HEK293 (cell line): ENCODE results near the gene THAP3.

Source experiments
- CTCF ChIP-seq: fragments of 450-650 bp; formaldehyde crosslinking; IDR thresholded peaks from 2 replicates; pipeline ENCODE4 v1.5.1; 2016; ENCODE audit warnings: missing biosample characterization, missing genetic modification characterization
- KLF16 ChIP-seq: fragments of 450-650 bp; formaldehyde crosslinking; IDR thresholded peaks from 2 replicates; pipeline ENCODE4 v1.5.1; 2017; ENCODE audit warnings: missing biosample characterization, missing genetic modification characterization
- PBX3 ChIP-seq: sonication (generic); formaldehyde crosslinking; IDR thresholded peaks from 2 replicates; pipeline ENCODE4 v1.8.1; 2022; ENCODE audit warnings: mild to moderate bottlenecking, moderate library complexity, missing genetic modification reagents
- PRDM2 ChIP-seq: fragments of 450-650 bp; formaldehyde crosslinking; IDR thresholded peaks from 2 replicates; pipeline ENCODE4 v1.5.1; 2016; ENCODE audit warnings: missing biosample characterization, missing genetic modification characterization, borderline replicate concordance
- RBAK ChIP-seq: fragments of 450-650 bp; formaldehyde crosslinking; IDR thresholded peaks from 2 replicates; pipeline ENCODE4 v1.5.1; 2016; ENCODE audit warnings: missing biosample characterization, missing genetic modification characterization
- SCRT1 ChIP-seq: fragments of 450-650 bp; formaldehyde crosslinking; IDR thresholded peaks from 2 replicates; pipeline ENCODE4 v1.5.1; 2016; ENCODE audit warnings: missing biosample characterization, missing genetic modification characterization, borderline replicate concordance
- ZFP41 ChIP-seq: fragments of 450-650 bp; formaldehyde crosslinking; IDR thresholded peaks from 2 replicates; pipeline ENCODE4 v1.5.1; 2016; ENCODE audit warnings: missing biosample characterization, missing genetic modification characterization, borderline replicate concordance
- ZNF132 ChIP-seq: fragments of 450-650 bp; formaldehyde crosslinking; IDR thresholded peaks from 2 replicates; pipeline ENCODE4 v1.5.1; 2017; ENCODE audit warnings: missing biosample characterization, missing genetic modification characterization, borderline replicate concordance
- ZNF138 ChIP-seq: fragments of 450-650 bp; formaldehyde crosslinking; IDR thresholded peaks from 2 replicates; pipeline ENCODE4 v1.5.1; 2016; ENCODE audit warnings: missing biosample characterization, missing genetic modification characterization, borderline replicate concordance
- ZNF169 ChIP-seq: fragments of 450-650 bp; formaldehyde crosslinking; IDR thresholded peaks from 2 replicates; pipeline ENCODE4 v1.5.1; 2016; ENCODE audit warnings: missing biosample characterization, missing genetic modification characterization
- ZNF175 ChIP-seq: fragments of 450-650 bp; formaldehyde crosslinking; IDR thresholded peaks from 2 replicates; pipeline ENCODE4 v1.5.1; 2016; ENCODE audit warnings: missing biosample characterization, missing genetic modification characterization
- ZNF292 ChIP-seq: fragments of 450-650 bp; formaldehyde crosslinking; IDR thresholded peaks from 2 replicates; pipeline ENCODE4 v1.5.1; 2016; ENCODE audit warnings: low read depth, missing biosample characterization, missing genetic modification characterization, borderline replicate concordance
- ZNF311 ChIP-seq: fragments of 450-650 bp; formaldehyde crosslinking; IDR thresholded peaks from 2 replicates; pipeline ENCODE4 v1.5.1; 2017; ENCODE audit warnings: missing biosample characterization, missing genetic modification characterization, borderline replicate concordance
- ZNF423 ChIP-seq: fragments of 450-650 bp; formaldehyde crosslinking; IDR thresholded peaks from 2 replicates; pipeline ENCODE4 v1.5.1; 2016; ENCODE audit warnings: missing biosample characterization, missing genetic modification characterization
- ZNF488 ChIP-seq: fragments of 450-650 bp; formaldehyde crosslinking; IDR thresholded peaks from 2 replicates; pipeline ENCODE4 v1.5.1; 2016; ENCODE audit warnings: missing biosample characterization, missing genetic modification characterization
- ZNF571 ChIP-seq: fragments of 450-650 bp; formaldehyde crosslinking; IDR thresholded peaks from 2 replicates; pipeline ENCODE4 v1.5.0; 2017; ENCODE audit warnings: missing biosample characterization, missing genetic modification characterization
- ZNF621 ChIP-seq: fragments of 450-650 bp; formaldehyde crosslinking; IDR thresholded peaks from 2 replicates; pipeline ENCODE4 v1.5.1; 2017; ENCODE audit warnings: missing biosample characterization, missing genetic modification characterization
- ZNF654 ChIP-seq: fragments of 450-650 bp; formaldehyde crosslinking; IDR thresholded peaks from 2 replicates; pipeline ENCODE4 v1.5.1; 2016; ENCODE audit warnings: low read depth, missing biosample characterization, missing genetic modification characterization
- ZNF677 ChIP-seq: fragments of 450-650 bp; IDR thresholded peaks from 2 replicates; pipeline ENCODE4 v1.5.0; 2018; ENCODE audit warnings: missing biosample characterization, mild to moderate bottlenecking, missing genetic modification characterization, moderate library complexity
- ZNF776 ChIP-seq: fragments of 450-650 bp; formaldehyde crosslinking; IDR thresholded peaks from 2 replicates; pipeline ENCODE4 v1.5.0; 2017; ENCODE audit warnings: missing biosample characterization, missing genetic modification characterization, borderline replicate concordance
- ZNF791 ChIP-seq: fragments of 450-650 bp; formaldehyde crosslinking; IDR thresholded peaks from 2 replicates; pipeline ENCODE4 v1.5.1; 2016; ENCODE audit warnings: missing biosample characterization, missing genetic modification characterization
- TF ChIP-seq, protein P1 (sequence below): fragments of 450-650 bp; formaldehyde crosslinking; IDR thresholded peaks from 2 replicates; pipeline ENCODE4 v1.5.0; 2017; ENCODE audit warnings: missing biosample characterization, missing genetic modification characterization, borderline replicate concordance
- TF ChIP-seq, protein P2 (sequence below): fragments of 450-650 bp; IDR thresholded peaks from 2 replicates; pipeline ENCODE4 v1.5.1; 2018; ENCODE audit warnings: missing biosample characterization, missing genetic modification characterization

THAP3 gene

DNA sequence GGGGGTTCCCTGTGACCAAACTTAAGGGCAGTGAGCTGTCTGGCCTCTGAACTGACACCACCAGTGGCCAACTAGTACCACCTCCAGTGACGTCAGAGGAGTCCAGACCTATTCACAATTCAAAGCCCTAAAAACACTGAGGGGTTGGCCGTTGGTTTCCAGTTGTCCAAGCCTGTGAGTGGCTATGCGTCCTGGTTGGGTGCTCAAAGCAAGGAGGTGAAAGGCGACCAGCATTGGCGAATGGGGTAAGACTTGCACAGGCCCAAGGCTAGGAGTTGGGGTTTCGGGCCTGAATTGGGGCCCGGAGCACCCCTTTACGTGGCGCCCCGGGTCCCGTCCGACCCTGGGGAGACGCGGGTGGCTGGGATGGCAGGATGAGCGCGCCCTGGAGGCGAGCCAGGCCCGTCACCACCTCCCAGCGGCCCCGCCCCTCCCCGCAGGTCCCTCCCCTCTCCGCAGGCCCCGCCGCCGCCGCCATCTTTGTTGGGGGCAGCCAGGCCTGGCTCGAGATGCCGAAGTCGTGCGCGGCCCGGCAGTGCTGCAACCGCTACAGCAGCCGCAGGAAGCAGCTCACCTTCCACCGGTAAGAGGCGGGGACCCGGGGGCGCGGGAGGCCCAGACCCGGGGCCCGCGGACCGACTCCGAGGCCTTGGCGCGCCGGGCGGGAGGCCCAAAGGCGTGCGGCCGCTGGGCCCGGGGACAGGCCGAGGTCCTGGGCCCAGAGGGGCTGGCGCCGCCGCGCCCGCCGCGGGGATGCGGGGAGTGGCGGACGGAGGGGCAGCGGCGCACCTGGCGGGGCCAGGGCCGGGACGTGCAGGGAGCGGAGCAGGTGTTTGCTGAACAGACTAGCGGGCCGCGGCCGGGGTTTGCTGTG is at the start of gene THAP3 (continued):
- no peak for TF ChIP-seq ZNF776 (tag by site-specific recombination)
- no peak for TF ChIP-seq PRDM2 (tag by site-specific recombination)
- TF ChIP-seq ZNF423 (tag by site-specific recombination) = peak; percentile 97
- TF ChIP-seq RBAK (tag by site-specific recombination) = no peak
- TF ChIP-seq, protein P1, sequence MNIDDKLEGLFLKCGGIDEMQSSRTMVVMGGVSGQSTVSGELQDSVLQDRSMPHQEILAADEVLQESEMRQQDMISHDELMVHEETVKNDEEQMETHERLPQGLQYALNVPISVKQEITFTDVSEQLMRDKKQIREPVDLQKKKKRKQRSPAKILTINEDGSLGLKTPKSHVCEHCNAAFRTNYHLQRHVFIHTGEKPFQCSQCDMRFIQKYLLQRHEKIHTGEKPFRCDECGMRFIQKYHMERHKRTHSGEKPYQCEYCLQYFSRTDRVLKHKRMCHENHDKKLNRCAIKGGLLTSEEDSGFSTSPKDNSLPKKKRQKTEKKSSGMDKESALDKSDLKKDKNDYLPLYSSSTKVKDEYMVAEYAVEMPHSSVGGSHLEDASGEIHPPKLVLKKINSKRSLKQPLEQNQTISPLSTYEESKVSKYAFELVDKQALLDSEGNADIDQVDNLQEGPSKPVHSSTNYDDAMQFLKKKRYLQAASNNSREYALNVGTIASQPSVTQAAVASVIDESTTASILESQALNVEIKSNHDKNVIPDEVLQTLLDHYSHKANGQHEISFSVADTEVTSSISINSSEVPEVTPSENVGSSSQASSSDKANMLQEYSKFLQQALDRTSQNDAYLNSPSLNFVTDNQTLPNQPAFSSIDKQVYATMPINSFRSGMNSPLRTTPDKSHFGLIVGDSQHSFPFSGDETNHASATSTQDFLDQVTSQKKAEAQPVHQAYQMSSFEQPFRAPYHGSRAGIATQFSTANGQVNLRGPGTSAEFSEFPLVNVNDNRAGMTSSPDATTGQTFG (tag by site-specific recombination) = no peak
- TF ChIP-seq ZNF132 (tag by site-specific recombination) = no peak
- peak; percentile 90 for TF ChIP-seq KLF16 (tag by site-specific recombination)
- no peak for TF ChIP-seq ZNF571 (tag by site-specific recombination)
- no peak for TF ChIP-seq ZNF311 (tag by site-specific recombination)
- no peak for TF ChIP-seq SCRT1
- TF ChIP-seq ZNF169 (tag by site-specific recombination) = no peak
- no peak for TF ChIP-seq ZNF488 (tag by site-specific recombination)
- TF ChIP-seq ZNF175 (tag by site-specific recombination) = no peak
- TF ChIP-seq ZNF292 = no peak
- TF ChIP-seq ZNF654 = no peak
- no peak for TF ChIP-seq ZNF791 (tag by site-specific recombination)
- TF ChIP-seq, protein P2, sequence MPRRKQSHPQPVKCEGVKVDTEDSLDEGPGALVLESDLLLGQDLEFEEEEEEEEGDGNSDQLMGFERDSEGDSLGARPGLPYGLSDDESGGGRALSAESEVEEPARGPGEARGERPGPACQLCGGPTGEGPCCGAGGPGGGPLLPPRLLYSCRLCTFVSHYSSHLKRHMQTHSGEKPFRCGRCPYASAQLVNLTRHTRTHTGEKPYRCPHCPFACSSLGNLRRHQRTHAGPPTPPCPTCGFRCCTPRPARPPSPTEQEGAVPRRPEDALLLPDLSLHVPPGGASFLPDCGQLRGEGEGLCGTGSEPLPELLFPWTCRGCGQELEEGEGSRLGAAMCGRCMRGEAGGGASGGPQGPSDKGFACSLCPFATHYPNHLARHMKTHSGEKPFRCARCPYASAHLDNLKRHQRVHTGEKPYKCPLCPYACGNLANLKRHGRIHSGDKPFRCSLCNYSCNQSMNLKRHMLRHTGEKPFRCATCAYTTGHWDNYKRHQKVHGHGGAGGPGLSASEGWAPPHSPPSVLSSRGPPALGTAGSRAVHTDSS (tag by site-specific recombination) = no peak
- TF ChIP-seq PBX3 (CRISPR knock-in tag) = peak; percentile 76; the same call in 1 of the 2 replicates
- no peak for TF ChIP-seq ZNF138 (tag by site-specific recombination)
- no peak for TF ChIP-seq ZNF621 (tag by site-specific recombination)
- no peak for TF ChIP-seq ZFP41
- no peak for TF ChIP-seq ZNF677 (tag by site-specific recombination)
- TF ChIP-seq CTCF (tag by site-specific recombination) = peak; percentile 75
